DND-41 (cell line): ENCODE results near the gene GGA2.

Experiments used
- ATAC-seq: fragments of 200-7000 bp; cut with Tn5 transposase; 3 replicates; pipeline ENCODE4 v1.9.1; 2021; ENCODE audit warnings: low read depth; ENCODE audit not compliant: insufficient read depth
- DNase-seq: peaks from one replicate; pipeline ENCODE4 v3.0.0-alpha.2; 2020
- H2AFZ ChIP-seq: 2 replicates; pipeline ENCODE4 v1.6.0; 2012; ENCODE audit warnings: low read depth, low read length
- H3K27ac ChIP-seq: 2 replicates; pipeline ENCODE4 v1.5.1; 2012; ENCODE audit warnings: low read length, inconsistent platforms
- H3K27me3 ChIP-seq: fragments of 200-600 bp; sonication (generic); 2 replicates; pipeline ENCODE4 v1.6.0; 2012; ENCODE audit warnings: low read length, mild to moderate bottlenecking, inconsistent platforms; ENCODE audit not compliant: insufficient read depth, poor library complexity
- H3K36me3 ChIP-seq: 2 replicates; pipeline ENCODE4 v1.5.1; 2012; ENCODE audit warnings: low read length, inconsistent platforms; ENCODE audit not compliant: insufficient read depth
- H3K4me1 ChIP-seq: 2 replicates; pipeline ENCODE4 v1.5.1; 2012; ENCODE audit warnings: mild to moderate bottlenecking, low read length; ENCODE audit not compliant: insufficient read depth
- H3K4me2 ChIP-seq: 2 replicates; pipeline ENCODE4 v1.6.0; 2012; ENCODE audit warnings: mild to moderate bottlenecking, moderate library complexity, low read length, inconsistent platforms; ENCODE audit not compliant: insufficient read depth
- H3K4me3 ChIP-seq, 2 experiments: fragments of 200-600 bp in 1 of 2; shearing (Covaris generic) in 1 of 2; 2 replicates each; pipeline ENCODE4 v1.5.1; 2012 to 2016; ENCODE audit warnings: inconsistent platforms in 2 of 2, low read length in 2 of 2, mild to moderate bottlenecking in 2 of 2, low read depth in 1 of 2, moderate library complexity in 1 of 2
- H3K79me2 ChIP-seq: 2 replicates; pipeline ENCODE4 v1.6.0; 2012; ENCODE audit warnings: low read length, inconsistent platforms; ENCODE audit not compliant: insufficient read depth
- H3K9ac ChIP-seq: 2 replicates; pipeline ENCODE4 v1.6.0; 2012; ENCODE audit warnings: low read depth, mild to moderate bottlenecking, inconsistent platforms, low read length, moderate library complexity
- H3K9me3 ChIP-seq: 2 replicates; pipeline ENCODE4 v1.5.1; 2012; ENCODE audit warnings: low read length, moderate library complexity, mild to moderate bottlenecking, inconsistent platforms; ENCODE audit not compliant: insufficient read depth, severe bottlenecking
- H4K20me1 ChIP-seq: 2 replicates; pipeline ENCODE4 v1.6.0; 2012; ENCODE audit warnings: low read length; ENCODE audit not compliant: insufficient read depth
- EZH2 ChIP-seq: IDR thresholded peaks from 3 replicates; pipeline ENCODE4 v1.6.1; 2012; ENCODE audit warnings: borderline replicate concordance, low read depth, mild to moderate bottlenecking, moderate library complexity, low read length, inconsistent platforms; ENCODE audit not compliant: severe bottlenecking
- TF ChIP-seq, protein P1 (sequence below): IDR thresholded peaks from 2 replicates; pipeline ENCODE4 v1.5.1; 2012; ENCODE audit warnings: borderline replicate concordance, low read length, moderate library complexity, mild to moderate bottlenecking; ENCODE audit not compliant: poor library complexity, severe bottlenecking; ENCODE audit errors: extremely low read depth

The GGA2 gene

DNA sequence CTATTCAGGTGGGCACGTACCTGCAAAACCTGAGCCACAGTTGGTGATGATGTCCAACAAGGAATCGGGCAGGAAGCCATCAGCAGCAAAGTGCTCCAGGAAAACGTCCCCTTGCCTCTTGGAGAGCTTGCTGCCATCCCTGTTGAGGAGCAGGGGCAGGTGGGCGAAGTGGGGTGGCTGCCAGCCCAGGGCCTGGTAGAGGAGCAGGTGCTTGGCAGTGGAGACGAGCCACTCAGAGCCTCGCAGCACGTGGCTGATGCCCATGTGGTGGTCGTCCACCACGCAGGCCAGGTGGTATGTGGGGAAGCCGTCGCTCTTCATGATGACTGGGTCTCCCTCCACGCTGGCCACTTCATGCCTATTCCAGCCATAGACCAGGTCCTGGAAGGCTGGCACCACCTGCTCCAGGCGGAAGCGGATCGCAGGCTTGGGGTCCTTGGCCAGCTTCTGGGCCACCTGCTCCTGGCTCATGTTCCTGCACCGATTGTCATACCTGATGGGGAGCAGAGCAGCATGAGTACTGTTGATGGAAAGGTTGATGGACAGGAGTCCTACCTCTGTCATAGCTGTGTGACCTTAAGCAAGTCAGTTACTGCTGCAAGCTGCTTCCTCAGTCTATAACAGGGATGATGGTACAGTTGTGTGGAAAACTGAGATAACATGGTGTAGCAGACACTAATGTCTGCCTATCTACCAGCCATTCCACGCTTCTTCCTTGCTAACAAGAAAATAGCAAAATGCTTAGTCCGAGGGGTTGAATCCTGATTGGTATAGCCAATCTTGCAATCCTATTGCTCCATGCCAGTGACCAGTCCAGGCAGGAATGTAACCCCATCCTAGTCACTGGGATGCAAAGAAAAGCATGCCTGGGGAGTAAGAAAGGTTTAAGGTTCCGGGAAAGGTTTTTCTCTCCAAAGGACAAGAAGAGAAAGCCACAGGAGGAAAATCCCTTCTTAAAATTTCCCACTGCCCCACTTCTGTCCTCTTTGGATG lies 24.9 kb upstream of the GGA2 start:
- TF ChIP-seq EZH2 = no peak
- TF ChIP-seq, protein P1, sequence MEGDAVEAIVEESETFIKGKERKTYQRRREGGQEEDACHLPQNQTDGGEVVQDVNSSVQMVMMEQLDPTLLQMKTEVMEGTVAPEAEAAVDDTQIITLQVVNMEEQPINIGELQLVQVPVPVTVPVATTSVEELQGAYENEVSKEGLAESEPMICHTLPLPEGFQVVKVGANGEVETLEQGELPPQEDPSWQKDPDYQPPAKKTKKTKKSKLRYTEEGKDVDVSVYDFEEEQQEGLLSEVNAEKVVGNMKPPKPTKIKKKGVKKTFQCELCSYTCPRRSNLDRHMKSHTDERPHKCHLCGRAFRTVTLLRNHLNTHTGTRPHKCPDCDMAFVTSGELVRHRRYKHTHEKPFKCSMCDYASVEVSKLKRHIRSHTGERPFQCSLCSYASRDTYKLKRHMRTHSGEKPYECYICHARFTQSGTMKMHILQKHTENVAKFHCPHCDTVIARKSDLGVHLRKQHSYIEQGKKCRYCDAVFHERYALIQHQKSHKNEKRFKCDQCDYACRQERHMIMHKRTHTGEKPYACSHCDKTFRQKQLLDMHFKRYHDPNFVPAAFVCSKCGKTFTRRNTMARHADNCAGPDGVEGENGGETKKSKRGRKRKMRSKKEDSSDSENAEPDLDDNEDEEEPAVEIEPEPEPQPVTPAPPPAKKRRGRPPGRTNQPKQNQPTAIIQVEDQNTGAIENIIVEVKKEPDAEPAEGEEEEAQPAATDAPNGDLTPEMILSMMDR = no peak
- Histone ChIP-seq H3K4me1 (no peaks in the 10 kb centered on the region), H4K20me1 (no peaks in the 10 kb centered on the region), H2AFZ (no peak overlapping the region), H3K4me3 (no peak overlapping the region), H3K27me3 (no peaks in the 10 kb centered on the region), H3K9me3 (no peaks in the 10 kb centered on the region), H3K4me2 (no peak overlapping the region), H3K9ac (no peak overlapping the region), H3K79me2 (no peaks in the 10 kb centered on the region), H3K36me3 (peaks cover 64% of the 10 kb centered on the region), H3K27ac (no peak overlapping the region)
- ATAC-seq (no peak), DNase-seq (no peak)

DNA sequence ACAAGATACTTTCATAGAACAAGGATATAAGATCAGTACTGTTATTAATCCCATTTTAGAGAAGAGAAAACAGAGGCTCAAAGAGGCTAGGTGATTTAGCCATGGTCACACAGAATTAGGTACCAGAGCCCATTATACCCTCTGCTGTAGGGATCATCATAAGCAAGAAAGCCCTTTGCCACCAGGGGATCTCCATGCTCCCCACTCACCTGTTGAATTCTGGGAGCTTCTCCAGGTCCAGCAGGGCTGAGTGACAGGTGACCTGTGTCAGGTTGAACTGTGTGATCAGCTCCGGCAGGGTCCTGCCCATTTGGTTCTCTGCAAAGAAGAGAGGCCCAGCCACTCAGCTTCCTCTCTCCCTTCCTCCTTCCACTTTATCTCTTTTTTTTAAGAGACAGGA lies 22.2 kb upstream of the GGA2 start:
- H3K9ac ChIP-seq = no peak overlapping the region
- TF ChIP-seq, protein P1 = no peak
- no peak for TF ChIP-seq EZH2
- DNase-seq = no peak
- ATAC-seq = no peak
- H2AFZ ChIP-seq = no peak overlapping the region
- H3K4me1 ChIP-seq = no peaks in the 10 kb centered on the region
- no peaks in the 10 kb centered on the region for H3K9me3 ChIP-seq
- H3K27ac ChIP-seq = no peak overlapping the region
- H3K79me2 ChIP-seq = no peaks in the 10 kb centered on the region
- no peak overlapping the region for H3K4me2 ChIP-seq
- H3K36me3 ChIP-seq = peaks cover 68% of the 10 kb centered on the region
- no peaks in the 10 kb centered on the region for H3K27me3 ChIP-seq
- no peak overlapping the region for H3K4me3 ChIP-seq
- no peaks in the 10 kb centered on the region; the same call in 1 of the 2 replicates for H4K20me1 ChIP-seq

DNA sequence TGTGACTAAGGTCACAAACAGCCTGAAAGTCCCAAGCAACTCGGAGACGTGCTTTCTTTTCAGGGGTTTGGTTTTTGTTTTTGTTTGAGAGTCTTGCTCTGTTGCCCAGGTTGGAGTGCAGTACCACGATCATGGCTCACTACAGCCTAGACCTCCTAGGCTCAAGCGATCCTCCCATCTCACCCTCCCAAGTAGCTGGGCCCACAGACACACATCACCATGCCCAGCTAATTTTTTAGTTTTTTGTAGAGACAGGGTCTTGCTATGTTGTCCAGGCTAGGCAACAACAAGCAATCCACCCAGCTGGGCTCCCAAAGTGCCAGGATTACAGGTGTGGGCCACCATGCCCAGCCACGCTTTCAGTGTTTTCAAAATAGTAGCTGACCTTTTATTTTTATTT lies 19.8 kb upstream of the GGA2 start:
- Histone ChIP-seq H3K9ac (no peak overlapping the region), H3K4me1 (no peaks in the 10 kb centered on the region), H4K20me1 (no peaks in the 10 kb centered on the region; the same call in 1 of the 2 replicates), H3K79me2 (no peaks in the 10 kb centered on the region), H2AFZ (no peak overlapping the region), H3K27ac (no peak overlapping the region), H3K4me2 (no peak overlapping the region), H3K27me3 (no peaks in the 10 kb centered on the region), H3K36me3 (peaks cover 72% of the 10 kb centered on the region), H3K9me3 (no peaks in the 10 kb centered on the region), H3K4me3 (no peak overlapping the region)
- ATAC-seq (no peak), DNase-seq (no peak)
- no peak for TF ChIP-seq EZH2
- TF ChIP-seq, protein P1 = no peak
